ENCODE data around the gene BOK.
"Not testable (repeated sequence)": the region's sequence is repeated elsewhere in the genome, so short reads cannot be mapped to it uniquely, and the experiment has no call there.

The BOK gene

GRCh38 chr2:241558532-241559322 lies at the start of gene BOK:
BOK (plus strand) TSS chr2:241558745; CDS start chr2:241559484, 739 bp downstream.
- DNase-seq: no peak

- DNase-seq: no peak
These were observed 49.3 kb upstream of the BOK start for GRCh38 chr2:241509155-241509784.

- DNase-seq: no peak
These were observed 47.3 kb upstream of the BOK start for GRCh38 chr2:241511091-241511741.

- no peak for DNase-seq
These were observed 44.0 kb upstream of the BOK start for GRCh38 chr2:241514553-241514952.

- no peak for DNase-seq
These were observed 43.4 kb upstream of the BOK start for GRCh38 chr2:241514986-241515737.

- no peak for DNase-seq
These were observed 42.0 kb upstream of the BOK start for GRCh38 chr2:241516520-241516965.

GRCh38 chr2:241517297-241517696 lies 41.2 kb upstream of the BOK start:
- no peak for DNase-seq

GRCh38 chr2:241519669-241520068 lies 38.9 kb upstream of the BOK start:
- DNase-seq: no peak

GRCh38 chr2:241522477-241522876 lies 36.1 kb upstream of the BOK start:
- DNase-seq: no peak

- DNase-seq: not testable (repeated sequence)
These were observed 32.4 kb upstream of the BOK start for GRCh38 chr2:241525818-241526780.

- no peak for DNase-seq
These were observed 28.0 kb upstream of the BOK start for GRCh38 chr2:241530571-241530970.

- no peak for DNase-seq
These were observed 27.3 kb upstream of the BOK start for GRCh38 chr2:241531161-241531722.

- DNase-seq: no peak
These were observed 26.4 kb upstream of the BOK start for GRCh38 chr2:241532168-241532567.

- no peak for DNase-seq
These were observed 25.6 kb upstream of the BOK start for GRCh38 chr2:241532733-241533601.

- DNase-seq: no peak
These were observed 24.3 kb upstream of the BOK start for GRCh38 chr2:241534293-241534692.

- no peak for DNase-seq
These were observed 23.7 kb upstream of the BOK start for GRCh38 chr2:241534701-241535375.

- no peak for DNase-seq
These were observed 22.5 kb upstream of the BOK start for GRCh38 chr2:241535871-241536655.

GRCh38 chr2:241538838-241539615 lies 19.5 kb upstream of the BOK start:
- no peak for DNase-seq

All from SHP77 treated with DMSO at 0.1 percent for 48 hours (cell line).